Endodermal cell (in vitro differentiated cells): ENCODE measurements around the gene RYR3. TPM values are rescaled to one million over a fixed set of nuclear protein-coding genes. Genes with fewer than 3 reads are reported as not detected.

ENCODE experiments used
- DNase-seq: peaks from one replicate; pipeline ENCODE4 v3.0.0-alpha.2; 2017
- H3K27ac ChIP-seq: 2 replicates; pipeline ENCODE4 v1.5.1; 2013; ENCODE audit warnings: mild to moderate bottlenecking, low read depth, low read length, moderate library complexity
- H3K27me3 ChIP-seq: 2 replicates; pipeline ENCODE4 v1.6.1; 2013; ENCODE audit warnings: mild to moderate bottlenecking, low read length, moderate library complexity; ENCODE audit not compliant: insufficient read depth, control insufficient read depth, poor library complexity, severe bottlenecking
- H3K36me3 ChIP-seq: 2 replicates; pipeline ENCODE4 v1.7.0; 2013; ENCODE audit warnings: mild to moderate bottlenecking, low read length, moderate library complexity; ENCODE audit not compliant: control insufficient read depth, insufficient read depth
- H3K4me1 ChIP-seq: one replicate; pipeline ENCODE4 v1.7.0; 2013; ENCODE audit warnings: low read length; ENCODE audit not compliant: control insufficient read depth, insufficient read depth
- H3K4me3 ChIP-seq: 2 replicates; pipeline ENCODE4 v1.5.1; 2013; ENCODE audit warnings: mild to moderate bottlenecking, low read length, moderate library complexity
- H3K9ac ChIP-seq: 2 replicates; pipeline ENCODE4 v1.6.1; 2013; ENCODE audit warnings: mild to moderate bottlenecking, low read length, moderate library complexity; ENCODE audit not compliant: poor library complexity, severe bottlenecking; ENCODE audit errors: extremely low read depth
- H3K9me3 ChIP-seq: 2 replicates; pipeline ENCODE4 v1.6.1; 2013; ENCODE audit warnings: mild to moderate bottlenecking, low read length, moderate library complexity; ENCODE audit not compliant: control insufficient read depth
- H3K27ac Mint-ChIP-seq: 2 replicates; pipeline ENCODE4 v1.8.0; 2020; ENCODE audit warnings: mixed read lengths
- H3K27me3 Mint-ChIP-seq: 2 replicates; pipeline ENCODE4 v1.8.0; 2021; ENCODE audit warnings: mild to moderate bottlenecking, mixed read lengths; ENCODE audit not compliant: insufficient read depth
- H3K36me3 Mint-ChIP-seq: 2 replicates; pipeline ENCODE4 v1.8.0; 2020; ENCODE audit warnings: low read depth, mixed read lengths
- H3K4me1 Mint-ChIP-seq: 2 replicates; pipeline ENCODE4 v1.8.0; 2020; ENCODE audit warnings: mixed read lengths
- H3K4me3 Mint-ChIP-seq: 2 replicates; pipeline ENCODE4 v1.8.0; 2020; ENCODE audit warnings: mild to moderate bottlenecking, moderate library complexity, mixed read lengths
- H3K9me3 Mint-ChIP-seq: 2 replicates; pipeline ENCODE4 v1.8.0; 2020; ENCODE audit warnings: mild to moderate bottlenecking, mixed read lengths
- CTCF ChIP-seq: fragments of 200-600 bp; sonication (generic); conservative IDR thresholded peaks from 2 replicates; pipeline ENCODE4 v1.5.0; 2021; ENCODE audit warnings: antibody characterized with exemption, mild to moderate bottlenecking
- WGBS, 2 experiments: methylation state at CpG; one replicate each; pipeline versions ENCODE4 v1.1.5 to v1.1.7; 2013; ENCODE audit warnings: missing lambda C conversion rate in 2 of 2, mixed read lengths in 1 of 2; ENCODE audit not compliant: insufficient coverage in 1 of 2, insufficient read length in 1 of 2; 5-methylcytosine and 5-hydroxymethylcytosine counted together
- total RNA-seq, 2 donors: library from RNA; stranded (reverse); fragmentation: NEBNext Ultra II Directional in 1 of 2; extraction: Animal tissue kit (Norgen Biotek cat#: 25700) in 1 of 2; gene quantifications; 2 replicates in 1 of 2; 3 replicates in 1 of 2; pipeline ENCODE4 v1.2.1, GENCODE V29; 2021

Gene RYR3
- total RNA-seq, 2 donors from 2014 or later: 0.71 to 1.4 TPM

GRCh38 chr15:33344530-33344929 lies 33.8 kb downstream of the RYR3 start:
- no peak overlapping the region for H3K9ac ChIP-seq
- no peak overlapping the region for H3K27ac Mint-ChIP-seq
- H3K9me3 Mint-ChIP-seq: no peaks in the 10 kb centered on the region
- H3K27me3 Mint-ChIP-seq: peaks cover 1% of the 10 kb centered on the region
- H3K4me3 ChIP-seq: no peak overlapping the region
- H3K9me3 ChIP-seq: no peaks in the 10 kb centered on the region
- no peaks in the 10 kb centered on the region for H3K36me3 Mint-ChIP-seq
- no peak overlapping the region for H3K27ac ChIP-seq
- no peaks in the 10 kb centered on the region for H3K27me3 ChIP-seq
- no peak for TF ChIP-seq CTCF
- H3K4me1 ChIP-seq: no peaks in the 10 kb centered on the region
- 96% methylated on average over 1 of the region's 1 CpG; no CpG with 5 or more reads in 1 of the 2 experiments for WGBS, 2 experiments
- peaks cover 4% of the 10 kb centered on the region for H3K4me1 Mint-ChIP-seq
- no peak for DNase-seq
- no peak overlapping the region for H3K4me3 Mint-ChIP-seq
- no peaks in the 10 kb centered on the region for H3K36me3 ChIP-seq

GRCh38 chr15:33354411-33354810 lies 43.6 kb downstream of the RYR3 start:
- no peak overlapping the region for H3K4me3 Mint-ChIP-seq
- DNase-seq: no peak
- Histone ChIP-seq H3K9ac (no peak overlapping the region), H3K4me1 (peaks cover 7% of the 10 kb centered on the region), H3K27me3 (no peaks in the 10 kb centered on the region), H3K36me3 (no peaks in the 10 kb centered on the region), H3K4me3 (no peak overlapping the region), H3K27ac (peak overlapping the region; percentile 13), H3K9me3 (no peaks in the 10 kb centered on the region)
- no peaks in the 10 kb centered on the region for H3K27me3 Mint-ChIP-seq
- peaks cover 18% of the 10 kb centered on the region for H3K4me1 Mint-ChIP-seq
- H3K9me3 Mint-ChIP-seq: no peaks in the 10 kb centered on the region
- TF ChIP-seq CTCF: no peak
- 96 to 100% methylated on average over 1 of the region's 1 CpG for WGBS, 2 experiments
- H3K27ac Mint-ChIP-seq: no peak overlapping the region
- no peaks in the 10 kb centered on the region for H3K36me3 Mint-ChIP-seq

GRCh38 chr15:33357845-33358244 lies 47.1 kb downstream of the RYR3 start:
- no peak for TF ChIP-seq CTCF
- H3K9me3 ChIP-seq: no peaks in the 10 kb centered on the region
- no peaks in the 10 kb centered on the region for H3K36me3 Mint-ChIP-seq
- no peak overlapping the region for H3K4me3 ChIP-seq
- H3K9me3 Mint-ChIP-seq: no peaks in the 10 kb centered on the region
- peaks cover 3% of the 10 kb centered on the region for H3K4me1 ChIP-seq
- H3K9ac ChIP-seq: no peak overlapping the region
- no peak overlapping the region for H3K27ac Mint-ChIP-seq
- H3K4me1 Mint-ChIP-seq: peaks cover 7% of the 10 kb centered on the region
- peak overlapping the region; percentile 69 for H3K27ac ChIP-seq
- no peaks in the 10 kb centered on the region for H3K27me3 Mint-ChIP-seq
- no peaks in the 10 kb centered on the region for H3K27me3 ChIP-seq
- no peaks in the 10 kb centered on the region for H3K36me3 ChIP-seq
- DNase-seq: no peak
- 89 to 97% methylated on average over 3 to 4 of the region's 4 CpGs for WGBS, 2 experiments
- H3K4me3 Mint-ChIP-seq: no peak overlapping the region
